Stimulated activated CD8-positive, alpha-beta memory T cell treated with anti-CD3 and anti-CD28 coated beads, Interleukin-7, amount 100 ng/mL, for 1 hour (primary cell): Measurements from ENCODE around the gene ADAMTS14.

Experiments
- DNase-seq, 2 donors: peaks; one replicate each; pipeline ENCODE4 v3.0.0-alpha.2; 2020; ENCODE audit warnings: low read depth in 2 of 2

Gene ADAMTS14

GRCh38 chr10:70732569-70732968 is 60.3 kb downstream of the ADAMTS14 start:
- no peak for DNase-seq

- no peak for DNase-seq
These were observed 60.7 kb downstream of the ADAMTS14 start for GRCh38 chr10:70733051-70733450.

DNA sequence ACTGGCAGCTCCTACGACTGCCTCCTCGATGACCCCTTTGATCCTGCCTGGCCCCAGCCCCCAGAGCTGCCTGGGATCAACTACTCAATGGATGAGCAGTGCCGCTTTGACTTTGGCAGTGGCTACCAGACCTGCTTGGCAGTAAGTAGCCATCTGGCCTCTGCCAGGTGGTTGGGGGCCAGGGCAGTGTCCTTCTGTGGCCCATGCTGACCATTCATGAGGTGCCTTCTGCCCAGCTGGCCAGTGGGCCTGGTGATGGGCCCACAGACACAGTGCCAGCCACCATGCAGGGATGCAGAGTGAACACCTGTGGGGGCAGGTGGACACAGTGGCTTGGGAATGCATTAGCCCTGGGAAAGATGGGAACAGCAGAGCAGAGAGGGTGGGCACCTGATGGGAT is 62.9 kb downstream of the ADAMTS14 start:
- no peak for DNase-seq

GRCh38 chr10:70736525-70736924 is 64.2 kb downstream of the ADAMTS14 start:
- no peak for DNase-seq

GRCh38 chr10:70737250-70737649 is 64.9 kb downstream of the ADAMTS14 start:
- no peak for DNase-seq

DNA sequence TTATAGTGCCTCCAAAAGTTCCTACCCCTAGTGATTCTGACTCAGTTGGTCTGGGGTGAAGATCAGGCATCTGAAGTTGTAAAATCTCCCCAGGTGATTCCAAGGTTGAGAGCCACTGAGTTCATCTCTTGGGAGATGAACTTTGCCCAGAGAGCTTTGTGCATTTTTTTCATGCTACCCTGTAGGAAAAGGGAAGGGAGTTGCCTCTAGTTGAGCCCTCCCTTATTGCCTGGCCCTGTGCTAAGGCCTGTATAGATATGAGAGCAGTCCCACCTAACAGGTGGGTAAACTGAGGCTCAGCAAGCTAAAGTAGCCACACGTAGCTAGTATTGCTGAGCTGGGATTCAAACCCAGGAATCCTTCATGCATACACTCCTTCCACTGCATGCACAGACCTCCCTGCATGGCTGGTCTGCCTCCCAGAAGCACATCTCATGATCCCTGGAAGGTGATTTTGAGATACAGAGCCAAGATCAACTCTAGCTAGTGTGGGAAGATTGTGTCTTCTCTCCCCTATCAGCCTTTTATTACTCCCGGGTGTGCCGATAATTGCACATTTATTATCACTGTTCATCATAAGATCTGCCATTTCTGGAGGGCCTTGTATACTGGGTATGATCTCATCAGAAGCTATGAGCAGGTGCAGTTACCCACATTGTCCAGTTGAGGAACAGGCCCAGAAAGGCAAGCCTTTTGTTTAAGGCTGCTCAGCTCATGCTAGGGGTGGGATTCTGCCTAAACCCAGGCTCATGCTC is 65.9 kb downstream of the ADAMTS14 start:
- DNase-seq: no peak

DNA sequence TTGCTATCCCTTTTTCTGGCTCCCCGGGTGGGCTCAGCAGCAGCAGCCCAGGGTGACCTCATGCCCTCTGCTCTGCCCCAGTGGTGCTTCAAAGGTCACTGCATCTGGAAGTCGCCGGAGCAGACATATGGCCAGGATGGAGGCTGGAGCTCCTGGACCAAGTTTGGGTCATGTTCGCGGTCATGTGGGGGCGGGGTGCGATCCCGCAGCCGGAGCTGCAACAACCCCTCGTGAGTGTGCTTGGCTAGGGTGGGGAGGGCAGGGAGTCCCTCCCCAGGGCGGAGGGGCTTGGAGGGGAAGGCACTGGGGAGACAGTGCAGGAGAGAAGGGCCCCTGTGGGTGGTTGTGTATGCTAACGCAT is 66.4 kb downstream of the ADAMTS14 start:
- no peak for DNase-seq

DNA sequence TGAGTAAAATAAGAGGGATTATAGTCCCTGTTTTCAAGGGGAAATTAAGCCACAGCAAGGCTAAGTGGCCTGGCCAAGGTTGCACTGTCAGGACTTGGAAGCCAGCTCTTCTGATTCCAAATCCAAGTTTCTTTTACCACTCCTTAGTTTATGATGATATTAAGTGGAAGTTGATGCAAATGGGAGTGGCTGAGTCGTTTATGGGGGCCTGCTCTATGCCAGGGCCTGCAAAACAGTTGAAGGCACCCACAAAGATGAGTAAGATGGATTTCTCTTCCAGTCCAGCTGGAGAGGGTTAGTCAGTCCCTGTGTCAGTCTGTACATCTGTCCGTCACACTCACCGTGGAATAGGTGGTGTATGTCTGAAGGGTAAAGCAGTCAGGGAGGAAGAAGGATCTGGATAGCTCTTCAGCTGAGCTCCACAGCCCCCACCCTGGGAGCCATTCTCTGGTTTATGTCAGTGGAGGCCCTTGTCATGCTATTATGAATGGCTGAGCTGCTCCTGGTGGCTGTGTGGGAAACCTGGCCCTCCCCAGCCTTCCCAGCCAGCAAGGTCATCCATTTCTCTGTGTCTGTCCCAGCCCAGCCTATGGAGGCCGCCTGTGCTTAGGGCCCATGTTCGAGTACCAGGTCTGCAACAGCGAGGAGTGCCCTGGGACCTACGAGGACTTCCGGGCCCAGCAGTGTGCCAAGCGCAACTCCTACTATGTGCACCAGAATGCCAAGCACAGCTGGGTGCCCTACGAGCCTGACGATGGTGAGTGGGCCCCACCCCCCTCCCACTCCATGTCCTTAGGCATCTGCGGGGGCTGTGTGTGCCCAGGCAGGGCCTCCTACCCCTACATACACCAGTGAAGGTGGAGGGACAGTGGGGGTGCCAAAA is 68.3 kb downstream of the ADAMTS14 start:
- no peak for DNase-seq

- no peak for DNase-seq
These were observed 70.5 kb downstream of the ADAMTS14 start for GRCh38 chr10:70742537-70743429.

DNA sequence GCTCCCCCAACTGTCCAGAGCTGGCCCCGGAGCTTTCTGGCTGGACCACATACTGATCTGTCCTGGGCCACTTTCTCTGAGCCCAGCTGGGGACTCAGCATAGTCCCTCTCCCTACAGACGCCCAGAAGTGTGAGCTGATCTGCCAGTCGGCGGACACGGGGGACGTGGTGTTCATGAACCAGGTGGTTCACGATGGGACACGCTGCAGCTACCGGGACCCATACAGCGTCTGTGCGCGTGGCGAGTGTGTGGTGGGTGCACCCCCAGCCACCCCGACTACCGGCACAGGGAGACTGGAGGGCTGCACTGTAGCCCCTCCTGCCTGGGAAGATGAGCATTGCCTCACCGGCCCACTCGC is 71.1 kb downstream of the ADAMTS14 start:
- no peak for DNase-seq

GRCh38 chr10:70743879-70744278 is 71.6 kb downstream of the ADAMTS14 start:
- DNase-seq: no peak

- DNase-seq: no peak
These were observed 72.4 kb downstream of the ADAMTS14 start for GRCh38 chr10:70744617-70745143.

GRCh38 chr10:70745555-70745954 is 73.2 kb downstream of the ADAMTS14 start:
- no peak for DNase-seq

- no peak for DNase-seq
These were observed 75.1 kb downstream of the ADAMTS14 start for GRCh38 chr10:70747192-70747965.

GRCh38 chr10:70748305-70748704 is 76.0 kb downstream of the ADAMTS14 start:
- DNase-seq: no peak

GRCh38 chr10:70748801-70749573 is 76.7 kb downstream of the ADAMTS14 start:
- DNase-seq: no peak

GRCh38 chr10:70749756-70750155 is 77.5 kb downstream of the ADAMTS14 start:
- no peak for DNase-seq

DNA sequence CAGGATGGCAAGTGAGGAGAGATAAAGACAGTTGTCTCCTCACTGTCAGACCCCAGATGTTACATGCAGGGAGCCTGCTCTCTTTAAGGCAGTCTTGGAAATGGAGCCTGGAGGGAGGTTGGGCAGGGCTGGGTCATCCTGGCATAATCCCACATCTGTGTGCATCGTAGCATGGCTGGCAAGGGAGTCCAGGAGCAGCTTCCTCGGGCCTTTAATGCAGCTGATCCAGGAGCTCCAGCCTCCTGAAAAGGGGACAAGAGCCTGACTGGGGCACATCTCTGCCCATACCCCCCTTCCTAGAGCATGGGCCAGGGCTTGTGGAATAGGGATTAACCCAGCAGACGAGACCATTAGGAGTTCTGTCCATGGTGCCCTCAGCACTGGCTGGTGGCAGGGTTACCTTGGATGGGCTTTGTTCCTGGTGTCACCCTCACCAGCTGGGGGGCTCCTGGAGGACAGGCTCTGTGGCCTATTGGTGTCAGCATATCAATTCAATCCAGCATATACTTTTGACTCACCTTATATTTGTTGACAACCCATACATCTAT is 77.9 kb downstream of the ADAMTS14 start:
- no peak for DNase-seq

DNA sequence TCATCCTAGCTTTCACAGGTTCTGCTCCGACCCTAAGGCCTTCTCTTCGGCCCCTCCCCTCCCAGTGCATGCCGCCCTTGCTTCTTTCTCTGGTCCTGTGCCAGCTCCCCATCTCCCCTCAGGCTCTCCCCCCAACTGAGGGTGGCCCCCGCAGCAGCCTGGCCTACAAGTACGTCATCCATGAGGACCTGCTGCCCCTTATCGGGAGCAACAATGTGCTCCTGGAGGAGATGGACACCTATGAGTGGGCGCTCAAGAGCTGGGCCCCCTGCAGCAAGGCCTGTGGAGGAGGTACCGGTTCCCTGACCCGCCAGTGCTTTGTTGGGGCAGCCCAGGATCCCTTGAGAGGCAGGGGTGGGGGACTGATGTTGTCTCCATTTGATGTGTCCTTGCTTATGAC is 79.0 kb downstream of the ADAMTS14 start:
- no peak for DNase-seq

DNA sequence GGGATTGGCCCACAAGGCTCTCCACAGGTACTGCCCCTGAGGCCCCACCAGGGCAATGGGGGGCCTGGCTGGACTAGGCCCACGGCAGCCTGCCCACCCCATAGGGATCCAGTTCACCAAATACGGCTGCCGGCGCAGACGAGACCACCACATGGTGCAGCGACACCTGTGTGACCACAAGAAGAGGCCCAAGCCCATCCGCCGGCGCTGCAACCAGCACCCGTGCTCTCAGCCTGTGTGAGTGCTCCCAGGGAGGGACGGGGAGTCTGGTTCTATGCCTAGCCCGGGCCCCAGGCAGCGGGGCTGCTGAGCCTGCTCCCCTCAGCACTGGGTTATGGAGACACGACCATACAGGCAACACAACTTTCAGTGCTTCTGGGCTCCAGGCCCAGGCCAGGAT is 79.7 kb downstream of the ADAMTS14 start:
- DNase-seq: no peak
